PC-3 (cell line): ENCODE measurements around the gene ADCYAP1R1. TPM values are rescaled to one million over a fixed set of nuclear protein-coding genes. Genes with fewer than 3 reads are reported as not detected.

Source experiments
- ATAC-seq: fragments of 200-7000 bp; cut with Tn5 transposase; 2 replicates; pipeline ENCODE4 v1.9.1; 2020; ENCODE audit warnings: mild to moderate bottlenecking, moderate library complexity
- BruUV-seq: library from RNA; stranded (reverse); fragments of 400-500 nt; replicated peaks from 2 replicates; lab custom pipeline; 2021; lab: Mats Ljungman, UMichigan
- CTCF ChIA-PET: fragments of 300-600 bp; sonication (Branson Sonifier 250); formaldehyde crosslinking; loops from one replicate; lab custom pipeline; 2022; ENCODE audit warnings: antibody characterized with exemption; lab: Charles Lee
- POLR2A ChIA-PET: fragments of 300-600 bp; sonication (Branson Sonifier 250); formaldehyde crosslinking; loops from one replicate; lab custom pipeline; 2022; ENCODE audit warnings: antibody characterized with exemption; ENCODE audit not compliant: unreplicated experiment; lab: Charles Lee
- DNase-seq: peaks from one replicate; pipeline ENCODE4 v3.0.0-alpha.2; 2015
- H2AFZ ChIP-seq: fragments of 300-600 bp; sonication (generic); 2 replicates; pipeline ENCODE4 v1.6.0; 2016; ENCODE audit warnings: antibody characterized with exemption, low read length
- H3F3A ChIP-seq: fragments of 300-600 bp; sonication (generic); one replicate; pipeline ENCODE4 v1.6.0; 2017; ENCODE audit warnings: antibody characterized with exemption, low read length, control low read depth, mild to moderate bottlenecking; ENCODE audit not compliant: unreplicated experiment
- H3K27ac ChIP-seq: fragments of 300-600 bp; sonication (generic); 2 replicates; pipeline ENCODE4 v1.5.1; 2016; ENCODE audit warnings: mild to moderate bottlenecking, low read length
- H3K27me3 ChIP-seq: fragments of 300-600 bp; sonication (generic); 2 replicates; pipeline ENCODE4 v1.6.1; 2016; ENCODE audit warnings: low read length, mixed read lengths
- H3K36me3 ChIP-seq: fragments of 300-600 bp; sonication (generic); 2 replicates; pipeline ENCODE4 v1.6.1; 2016; ENCODE audit warnings: low read depth, mixed run types, low read length, mixed read lengths
- H3K4me1 ChIP-seq: fragments of 300-600 bp; sonication (generic); 2 replicates; pipeline ENCODE4 v1.5.1; 2016; ENCODE audit warnings: low read length; ENCODE audit not compliant: insufficient read depth
- H3K4me2 ChIP-seq: fragments of 300-600 bp; sonication (generic); 2 replicates; pipeline ENCODE4 v1.6.0; 2016; ENCODE audit warnings: low read length
- H3K4me3 ChIP-seq: fragments of 300-600 bp; sonication (generic); 2 replicates; pipeline ENCODE4 v1.5.1; 2016; ENCODE audit warnings: mild to moderate bottlenecking, low read length, mixed read lengths
- H3K79me2 ChIP-seq: fragments of 300-600 bp; sonication (generic); 2 replicates; pipeline ENCODE4 v1.6.1; 2017; ENCODE audit warnings: low read length, mixed read lengths
- H3K9ac ChIP-seq: fragments of 300-600 bp; sonication (generic); 2 replicates; pipeline ENCODE4 v1.6.0; 2016; ENCODE audit warnings: mild to moderate bottlenecking, low read length
- H3K9me2 ChIP-seq: fragments of 300-600 bp; sonication (generic); replicated peaks from 2 replicates; pipeline ENCODE4 v1.6.1; 2016; ENCODE audit warnings: mixed run types, low read length, mixed read lengths
- H3K9me3 ChIP-seq: fragments of 300-600 bp; sonication (generic); 2 replicates; pipeline ENCODE4 v1.6.1; 2016; ENCODE audit warnings: low read length, mixed read lengths
- H4K20me1 ChIP-seq: fragments of 300-600 bp; sonication (generic); 2 replicates; pipeline ENCODE4 v1.6.1; 2016; ENCODE audit warnings: low read length, mixed read lengths
- EZH2 ChIP-seq: fragments of 300-600 bp; sonication (generic); IDR thresholded peaks from one replicate; pipeline ENCODE4 v1.6.1; 2017; ENCODE audit warnings: antibody characterized with exemption, mild to moderate bottlenecking, low read length; ENCODE audit not compliant: unreplicated experiment
- EZH2phosphoT487 ChIP-seq: fragments of 300-600 bp; sonication (generic); IDR thresholded peaks from 2 replicates; pipeline ENCODE4 v1.6.1; 2018; ENCODE audit warnings: mild to moderate bottlenecking, antibody characterized with exemption, low read length, borderline replicate concordance
- intact Hi-C: fragments of 100-400 bp; cut with micrococcal nuclease; formaldehyde crosslinking; loops from 2 replicates; pipeline ENCODE4 v1.9.0; 2023
- total RNA-seq: library from RNA; depleted of rRNA; stranded (reverse); fragments of >200 nt; gene quantifications from 2 replicates; pipeline ENCODE4 v1.2.3, GENCODE V29; 2014
- TF ChIP-seq, protein P1 (sequence below): fragments of 300-600 bp; sonication (generic); conservative IDR thresholded peaks from 2 replicates; pipeline ENCODE4 v1.5.1; 2017; ENCODE audit warnings: antibody characterized with exemption, low read depth, mild to moderate bottlenecking, low read length

Gene ADCYAP1R1
- total RNA-seq, 1 experiment from 2014 or later, result not detected

DNA sequence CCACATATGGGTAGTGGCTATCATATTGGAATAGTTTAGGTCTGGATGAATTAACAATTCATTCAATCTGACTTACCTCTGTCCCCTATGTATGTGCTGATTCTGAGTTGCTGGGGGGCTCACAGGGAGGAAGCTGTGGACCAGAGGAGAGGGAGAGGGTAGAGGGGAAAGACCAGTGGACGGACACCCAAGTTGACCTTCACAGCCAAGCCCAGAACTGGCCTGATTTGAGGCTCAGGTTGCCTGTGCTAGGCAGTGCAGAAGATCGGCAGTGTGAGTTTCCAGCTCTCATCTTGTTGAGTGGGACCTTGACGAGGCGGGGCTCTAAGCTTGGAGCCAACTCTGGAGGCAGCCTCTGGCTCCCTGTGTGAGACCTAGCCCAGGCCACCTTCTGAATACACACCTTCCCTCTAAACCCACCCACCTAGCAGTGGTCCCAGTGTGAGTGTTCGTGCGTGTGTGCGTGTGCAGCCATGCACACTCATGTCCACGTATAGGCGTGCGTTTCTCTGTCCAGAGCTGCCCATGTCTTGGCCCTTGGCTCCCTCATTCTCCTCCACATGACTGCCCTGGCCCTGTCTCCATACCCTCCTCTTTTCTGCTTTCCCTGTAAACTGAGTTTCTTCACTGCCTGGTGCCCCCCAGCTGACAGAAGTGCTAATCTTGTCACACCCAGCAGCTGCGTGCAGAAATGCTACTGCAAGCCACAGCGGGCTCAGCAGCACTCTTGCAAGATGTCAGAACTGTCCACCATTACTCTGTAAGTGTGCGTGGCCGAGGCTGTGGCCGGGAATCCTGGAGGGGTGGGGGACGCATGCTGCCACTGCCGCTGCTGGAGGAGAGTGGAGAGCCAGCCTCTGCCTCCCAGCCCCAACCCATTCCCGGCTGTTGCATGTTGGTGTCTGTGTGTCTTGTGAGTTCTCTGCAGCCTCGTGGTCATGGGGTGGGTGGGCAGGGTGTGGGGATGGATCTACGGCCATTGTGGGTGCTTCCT lies 47.6 kb downstream of the ADCYAP1R1 start:
- CTCF ChIA-PET, result no interaction called here
- Histone ChIP-seq H2AFZ (no peak overlapping the region), H3K4me1 (peaks cover 5% of the 10 kb centered on the region; the same call in 1 of the 2 replicates), H3K27ac (no peak overlapping the region), H3K27me3 (peaks cover 39% of the 10 kb centered on the region), H3K79me2 (no peaks in the 10 kb centered on the region), H3K9me2 (no peaks in the 10 kb centered on the region), H3K4me3 (no peak overlapping the region), H3K4me2 (no peak overlapping the region), H3K9ac (no peak overlapping the region), H3K36me3 (no peaks in the 10 kb centered on the region), H4K20me1 (no peaks in the 10 kb centered on the region), H3K9me3 (no peaks in the 10 kb centered on the region), H3F3A (no peaks in the 10 kb centered on the region)
- no peak for ATAC-seq
- no peak for TF ChIP-seq EZH2phosphoT487
- TF ChIP-seq, protein P1, sequence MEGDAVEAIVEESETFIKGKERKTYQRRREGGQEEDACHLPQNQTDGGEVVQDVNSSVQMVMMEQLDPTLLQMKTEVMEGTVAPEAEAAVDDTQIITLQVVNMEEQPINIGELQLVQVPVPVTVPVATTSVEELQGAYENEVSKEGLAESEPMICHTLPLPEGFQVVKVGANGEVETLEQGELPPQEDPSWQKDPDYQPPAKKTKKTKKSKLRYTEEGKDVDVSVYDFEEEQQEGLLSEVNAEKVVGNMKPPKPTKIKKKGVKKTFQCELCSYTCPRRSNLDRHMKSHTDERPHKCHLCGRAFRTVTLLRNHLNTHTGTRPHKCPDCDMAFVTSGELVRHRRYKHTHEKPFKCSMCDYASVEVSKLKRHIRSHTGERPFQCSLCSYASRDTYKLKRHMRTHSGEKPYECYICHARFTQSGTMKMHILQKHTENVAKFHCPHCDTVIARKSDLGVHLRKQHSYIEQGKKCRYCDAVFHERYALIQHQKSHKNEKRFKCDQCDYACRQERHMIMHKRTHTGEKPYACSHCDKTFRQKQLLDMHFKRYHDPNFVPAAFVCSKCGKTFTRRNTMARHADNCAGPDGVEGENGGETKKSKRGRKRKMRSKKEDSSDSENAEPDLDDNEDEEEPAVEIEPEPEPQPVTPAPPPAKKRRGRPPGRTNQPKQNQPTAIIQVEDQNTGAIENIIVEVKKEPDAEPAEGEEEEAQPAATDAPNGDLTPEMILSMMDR, result no peak
- TF ChIP-seq EZH2, result no peak
- no TSS peak for BruUV-seq
- POLR2A ChIA-PET, result no interaction called here
- no peak for DNase-seq
- intact Hi-C loops, result no loop called here

DNA sequence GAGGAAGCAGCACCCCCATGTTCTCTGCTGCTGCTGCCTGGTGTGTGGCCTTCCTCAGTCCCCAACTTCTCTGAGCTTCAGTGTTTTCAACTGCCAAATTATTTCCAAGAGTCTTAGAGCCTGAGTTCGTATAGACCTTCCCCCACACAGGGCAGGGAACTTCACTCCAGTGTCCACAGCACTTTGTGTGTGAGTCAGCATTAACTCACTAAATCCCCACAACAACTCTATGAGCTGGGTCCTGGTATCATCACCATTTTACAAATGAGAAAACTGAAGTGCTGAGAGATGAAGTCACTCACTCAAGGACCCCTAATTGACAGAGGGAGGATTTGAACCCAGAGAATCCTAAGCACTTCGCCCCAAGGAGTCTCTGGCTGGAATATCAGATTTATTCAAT lies 48.3 kb downstream of the ADCYAP1R1 start:
- Histone ChIP-seq H4K20me1 (no peaks in the 10 kb centered on the region), H3K9me2 (no peaks in the 10 kb centered on the region), H3K27ac (no peak overlapping the region), H3K36me3 (no peaks in the 10 kb centered on the region), H3F3A (no peaks in the 10 kb centered on the region), H3K79me2 (no peaks in the 10 kb centered on the region), H3K4me3 (no peak overlapping the region), H3K4me2 (no peak overlapping the region), H3K4me1 (peaks cover 5% of the 10 kb centered on the region; the same call in 1 of the 2 replicates), H2AFZ (no peak overlapping the region), H3K27me3 (peaks cover 33% of the 10 kb centered on the region), H3K9me3 (no peaks in the 10 kb centered on the region), H3K9ac (no peak overlapping the region)
- ChIA-PET CTCF (no interaction called here), POLR2A (no interaction called here)
- DNase-seq (peak; percentile 59), ATAC-seq (peak; percentile 88)
- intact Hi-C loops, result no loop called here
- BruUV-seq, result no TSS peak
- TF ChIP-seq EZH2 (no peak), EZH2phosphoT487 (no peak)
- TF ChIP-seq, protein P1, result no peak

DNA sequence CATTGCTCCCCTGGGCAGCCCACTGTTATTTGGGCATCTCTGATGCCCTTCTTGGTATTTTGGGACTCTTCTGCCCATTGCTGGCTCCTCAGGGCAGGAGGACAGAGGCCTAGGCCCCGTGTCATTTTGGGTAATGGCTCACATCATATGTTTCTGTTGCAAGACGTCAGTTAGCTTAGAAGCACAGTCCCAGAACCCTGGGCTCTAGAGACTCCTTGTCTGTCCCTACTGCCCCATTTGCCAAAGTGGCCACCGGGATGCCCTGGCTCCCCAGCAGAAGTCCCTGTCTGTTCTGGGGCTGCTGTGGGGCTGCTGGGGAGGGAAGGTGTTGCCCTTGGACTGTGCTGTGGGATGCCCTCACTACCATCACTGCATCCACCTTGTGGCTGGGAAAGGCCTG lies 48.8 kb downstream of the ADCYAP1R1 start:
- no TSS peak for BruUV-seq
- DNase-seq (no peak), ATAC-seq (no peak)
- Histone ChIP-seq H2AFZ (no peak overlapping the region), H3K4me2 (no peak overlapping the region), H3K27me3 (peaks cover 33% of the 10 kb centered on the region), H3K4me1 (peaks cover 5% of the 10 kb centered on the region; the same call in 1 of the 2 replicates), H3K9ac (no peak overlapping the region), H4K20me1 (no peaks in the 10 kb centered on the region), H3K27ac (no peak overlapping the region), H3K9me3 (no peaks in the 10 kb centered on the region), H3F3A (no peaks in the 10 kb centered on the region), H3K79me2 (no peaks in the 10 kb centered on the region), H3K36me3 (no peaks in the 10 kb centered on the region), H3K9me2 (no peaks in the 10 kb centered on the region), H3K4me3 (no peak overlapping the region)
- CTCF ChIA-PET, result no interaction called here
- TF ChIP-seq, protein P1, result no peak
- TF ChIP-seq EZH2 (no peak), EZH2phosphoT487 (no peak)
- POLR2A ChIA-PET, result no interaction called here
- intact Hi-C loops, result no loop called here
